Effector CD4-positive, alpha-beta T cell (primary cell): Measurements from ENCODE around the gene ENTPD2.

Source experiments
- DNase-seq: peaks from one replicate; pipeline ENCODE4 v3.0.0-alpha.2; 2020

ENTPD2 gene

DNA sequence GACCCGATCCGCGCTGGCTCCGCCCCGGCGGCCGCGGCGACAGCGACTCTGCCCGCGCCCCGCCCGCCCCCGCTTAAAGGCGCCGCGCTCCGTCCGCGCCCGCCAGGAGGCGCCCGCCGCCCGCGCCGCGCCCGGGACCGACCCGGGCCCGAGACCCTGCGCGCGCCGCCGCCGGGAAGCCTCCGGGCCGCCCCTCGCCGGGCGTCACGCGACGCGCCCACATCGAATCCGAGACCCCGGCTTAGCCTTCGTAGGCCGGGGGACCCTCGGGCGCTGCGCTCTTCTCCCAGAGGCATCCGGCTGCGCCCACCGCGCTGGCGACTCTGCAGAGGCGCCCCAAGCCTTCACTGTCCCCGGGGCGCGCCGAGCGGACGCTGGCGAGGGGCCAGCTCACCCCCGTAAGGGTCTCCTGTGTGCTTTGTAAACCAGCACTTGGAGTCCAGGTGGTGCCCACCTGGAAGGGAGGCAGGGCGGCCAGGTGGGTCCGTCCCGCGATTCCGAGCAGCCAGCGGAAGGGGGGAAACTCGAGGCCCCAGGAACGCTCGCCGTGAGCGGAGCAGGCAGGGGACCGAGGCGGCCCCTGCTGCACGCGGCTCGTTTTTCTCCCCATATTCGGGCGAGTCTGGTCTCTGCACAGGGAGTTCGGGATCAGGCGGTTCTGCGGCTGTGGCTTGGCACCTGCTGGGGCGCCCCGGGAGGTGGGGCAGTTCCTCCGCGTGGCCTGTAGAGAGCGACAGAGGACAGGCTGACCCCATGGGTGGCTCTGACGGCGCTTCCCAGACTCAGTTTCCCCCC is 25.4 kb downstream of the ENTPD2 start:
- DNase-seq = peak; percentile 60

DNA sequence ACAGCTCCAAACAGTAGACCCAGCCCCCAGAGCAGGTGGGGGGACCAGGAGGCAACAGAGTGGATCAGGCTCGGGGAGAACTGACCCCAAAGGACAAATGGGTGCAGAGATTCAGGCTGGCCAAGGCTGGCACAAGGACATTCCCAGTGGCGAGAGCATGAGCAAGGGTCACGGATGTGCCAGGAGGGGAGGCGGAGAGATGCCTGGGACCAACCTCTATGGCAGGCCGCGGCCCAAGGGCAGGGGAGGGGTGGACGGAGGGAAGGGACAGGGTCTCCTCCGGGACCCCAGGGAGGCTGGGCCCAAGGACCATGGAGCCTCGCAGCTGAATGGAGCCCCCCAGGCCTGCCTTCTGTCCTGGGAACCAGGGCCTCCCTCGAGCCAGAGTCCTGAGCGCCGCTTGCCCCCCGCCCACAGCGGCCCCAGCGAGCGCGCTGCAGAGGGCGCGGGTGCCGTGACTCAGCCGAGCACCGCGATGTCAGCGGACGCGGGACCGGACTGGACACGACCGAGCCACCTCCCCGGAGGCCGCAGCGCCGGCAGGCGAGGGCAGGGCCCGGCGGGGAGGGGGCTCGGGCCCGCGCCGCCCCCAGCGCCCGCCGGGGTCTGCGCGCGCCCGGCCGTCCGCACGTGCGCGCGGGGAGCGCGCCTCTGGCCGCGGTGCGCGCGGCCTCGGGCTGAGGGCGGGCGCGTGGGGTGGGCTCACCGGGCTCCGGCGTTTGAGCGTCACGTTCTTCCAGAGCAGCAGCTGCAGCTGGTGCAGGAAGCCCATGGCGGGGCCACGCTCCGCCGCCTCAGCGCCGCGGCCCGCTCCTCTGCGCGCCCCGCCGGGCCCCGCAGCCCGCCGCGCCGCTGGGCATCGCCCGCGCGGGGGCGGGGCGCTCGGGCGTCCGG is 26.2 kb downstream of the ENTPD2 start, which contains the start of gene ABCA2:
Gene ABCA2 (minus strand): TSS at position 869 of the 894 bp plus-strand sequence. CDS start 97 bp downstream, at position 772.
- DNase-seq = no peak

DNA sequence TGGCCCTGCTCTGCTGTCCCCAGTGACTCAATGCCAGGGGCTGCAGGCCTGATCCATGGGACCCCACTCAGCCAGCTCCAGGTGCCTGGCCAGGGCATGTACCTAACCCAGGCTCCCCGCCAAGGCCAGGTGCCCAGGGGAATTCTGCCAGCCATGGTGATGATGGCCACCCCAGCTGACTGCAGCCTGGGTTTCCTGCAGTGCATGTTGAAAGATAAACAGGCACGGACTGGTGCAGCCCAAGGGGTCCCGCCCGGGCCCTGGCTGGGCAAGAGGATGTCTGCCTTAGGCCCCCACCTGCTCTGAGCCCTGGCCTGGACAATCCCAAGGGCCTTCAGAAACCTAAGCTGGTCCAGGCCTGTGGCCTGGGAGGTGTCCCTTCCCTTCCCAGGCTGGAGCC is 27.0 kb downstream of the ENTPD2 start:
- no peak for DNase-seq

DNA sequence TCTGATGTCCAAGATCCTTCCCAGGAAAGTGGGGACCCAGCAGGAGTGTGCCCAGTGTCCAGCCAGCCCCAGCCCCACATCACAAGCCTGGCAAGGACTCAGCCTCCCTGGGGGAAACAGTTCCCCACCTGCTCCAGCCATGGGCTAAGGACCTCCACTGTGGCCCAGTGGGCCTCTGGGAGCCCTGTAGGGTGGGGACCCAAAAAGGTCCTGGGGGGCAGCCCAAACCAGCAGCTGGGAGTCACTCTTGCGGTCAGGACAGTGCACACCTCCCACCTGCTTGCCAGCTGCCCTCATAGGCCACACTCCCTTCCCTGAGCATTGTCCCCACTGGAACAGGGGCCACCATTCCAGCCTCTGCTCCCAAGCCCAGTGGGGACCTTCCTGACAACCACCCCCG is 27.5 kb downstream of the ENTPD2 start:
- no peak for DNase-seq

DNA sequence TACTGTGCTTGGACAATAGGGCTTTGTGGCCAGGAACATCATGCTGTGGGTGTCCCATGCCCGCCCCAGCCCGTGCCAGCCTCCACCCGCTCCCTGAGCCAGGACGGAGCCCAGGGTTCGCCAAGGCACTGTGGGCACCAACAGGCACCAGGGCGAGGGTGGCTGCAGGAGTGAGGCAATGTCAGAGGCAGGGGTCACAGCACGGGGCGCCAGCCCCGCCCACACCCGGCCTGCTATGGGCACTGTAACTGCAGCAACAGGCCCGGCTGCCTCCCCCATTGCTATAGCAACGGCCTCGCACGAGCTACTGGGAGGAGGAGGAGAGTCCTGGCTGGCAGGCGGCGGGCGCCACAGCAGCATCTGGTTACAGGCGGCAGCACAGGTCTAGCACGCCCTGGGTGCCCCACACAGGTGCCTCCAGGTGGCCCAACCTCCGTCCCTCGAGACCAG is 28.3 kb downstream of the ENTPD2 start:
- no peak for DNase-seq

DNA sequence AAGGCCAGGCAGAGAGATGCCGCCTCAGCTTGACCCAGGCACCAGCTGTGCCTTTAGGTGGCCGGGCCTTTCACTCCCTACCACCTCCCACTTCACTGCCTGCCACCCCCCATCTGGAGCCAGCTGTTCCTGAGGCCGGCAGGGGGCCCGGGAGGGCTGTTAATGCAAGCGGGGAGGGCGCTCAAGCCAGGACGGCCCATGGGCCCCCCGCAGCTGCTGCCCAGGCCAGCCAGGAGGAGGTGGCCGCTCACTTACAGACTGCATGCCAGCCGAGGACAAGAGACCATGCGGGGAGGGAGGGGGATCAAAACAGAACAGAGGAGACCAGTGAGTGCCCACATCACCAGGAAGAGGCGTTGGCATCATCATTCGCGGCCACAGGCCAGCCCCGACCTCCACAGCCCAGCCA is 30.3 kb downstream of the ENTPD2 start:
- no peak for DNase-seq

DNA sequence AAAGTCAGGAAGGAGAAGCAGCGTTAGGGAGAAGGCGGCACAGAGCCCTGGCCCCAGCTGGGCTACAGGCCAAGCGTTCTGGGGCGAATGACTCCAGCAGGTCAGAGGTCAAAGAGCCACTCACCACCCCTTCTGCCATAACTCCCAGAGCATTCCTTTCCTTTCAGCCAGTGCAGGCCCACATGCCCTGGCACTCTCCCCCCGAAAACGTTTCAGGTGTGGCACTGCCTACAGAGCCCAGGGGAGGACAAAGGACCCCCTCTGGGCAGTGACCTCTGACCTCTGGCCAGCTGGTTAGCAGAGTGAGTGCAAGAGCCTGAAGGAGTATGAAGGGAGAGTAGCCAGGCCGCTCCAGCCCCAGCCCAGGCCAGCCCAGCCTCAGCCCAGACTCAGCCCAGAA is 30.7 kb downstream of the ENTPD2 start:
- DNase-seq = no peak

DNA sequence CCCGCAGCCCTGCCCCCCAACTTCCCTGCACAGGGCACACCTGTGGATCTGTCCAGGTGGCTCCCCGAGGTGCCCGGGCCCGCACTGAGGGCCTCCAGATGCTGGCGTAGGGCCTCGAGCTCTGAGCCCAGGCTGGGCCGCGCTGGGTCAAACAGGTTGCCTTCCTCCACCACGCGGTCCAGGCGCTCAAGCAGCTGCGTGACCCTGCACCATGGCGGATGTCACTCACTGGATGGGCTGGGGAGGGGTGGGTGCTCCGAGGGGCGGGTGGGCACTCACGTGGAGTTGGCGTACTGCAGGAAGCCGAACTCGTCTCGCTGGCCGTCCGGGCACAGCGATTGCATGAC is 31.2 kb downstream of the ENTPD2 start:
- no peak for DNase-seq

DNA sequence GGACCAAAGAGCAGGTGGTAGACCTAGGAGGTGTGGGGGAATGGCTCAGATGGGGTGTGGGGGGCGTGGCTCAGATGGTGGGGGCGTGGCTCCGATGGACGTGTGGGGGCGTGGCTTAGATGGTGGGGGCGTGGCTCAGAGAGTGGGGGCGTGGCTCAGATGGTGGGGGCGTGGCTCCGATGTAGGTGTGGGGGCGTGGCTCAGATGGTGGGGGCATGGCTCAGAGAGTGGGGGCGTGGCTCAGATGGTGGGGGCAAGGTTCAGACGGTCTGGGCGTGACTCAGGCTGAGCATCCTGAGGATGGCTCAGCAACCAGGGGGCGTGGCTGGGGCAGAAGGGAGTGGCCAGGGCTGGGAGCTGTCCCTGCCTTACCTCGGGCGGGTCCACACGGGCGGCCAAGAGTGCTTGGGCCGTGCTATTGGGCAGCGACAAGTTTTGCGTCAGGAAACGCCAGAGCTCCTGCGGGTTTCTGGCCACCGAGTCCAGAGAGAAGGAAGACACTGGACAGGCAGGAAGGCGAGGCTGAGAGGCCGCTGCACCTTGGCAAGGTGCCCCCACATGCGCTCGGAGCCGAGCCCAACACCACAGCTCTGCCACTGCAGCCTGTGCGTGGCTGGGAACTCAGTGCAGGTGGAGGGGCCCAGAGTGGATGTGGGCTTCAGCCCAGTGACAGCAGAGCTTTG is 31.7 kb downstream of the ENTPD2 start:
- DNase-seq = peak; percentile 55

DNA sequence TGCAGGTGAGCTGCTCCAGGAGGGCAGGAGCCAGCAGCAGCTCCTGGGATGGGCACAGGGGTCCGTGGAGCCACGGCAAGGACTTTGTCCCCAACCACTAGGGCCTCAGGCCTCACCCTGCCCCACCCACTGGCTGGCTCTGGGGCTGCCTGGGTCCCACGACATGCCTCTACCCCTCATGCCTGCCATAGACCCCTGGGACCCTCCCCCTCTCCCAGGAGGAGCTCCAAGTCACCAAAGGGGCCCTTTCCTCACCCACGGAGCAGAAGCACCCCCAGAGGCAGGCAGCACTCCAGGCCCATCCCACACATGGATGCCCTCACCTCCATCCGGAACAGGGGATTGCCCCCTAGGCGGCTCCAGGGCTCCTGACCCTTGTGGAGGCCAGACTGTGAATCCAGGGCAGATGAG is 32.3 kb downstream of the ENTPD2 start:
- DNase-seq = no peak

DNA sequence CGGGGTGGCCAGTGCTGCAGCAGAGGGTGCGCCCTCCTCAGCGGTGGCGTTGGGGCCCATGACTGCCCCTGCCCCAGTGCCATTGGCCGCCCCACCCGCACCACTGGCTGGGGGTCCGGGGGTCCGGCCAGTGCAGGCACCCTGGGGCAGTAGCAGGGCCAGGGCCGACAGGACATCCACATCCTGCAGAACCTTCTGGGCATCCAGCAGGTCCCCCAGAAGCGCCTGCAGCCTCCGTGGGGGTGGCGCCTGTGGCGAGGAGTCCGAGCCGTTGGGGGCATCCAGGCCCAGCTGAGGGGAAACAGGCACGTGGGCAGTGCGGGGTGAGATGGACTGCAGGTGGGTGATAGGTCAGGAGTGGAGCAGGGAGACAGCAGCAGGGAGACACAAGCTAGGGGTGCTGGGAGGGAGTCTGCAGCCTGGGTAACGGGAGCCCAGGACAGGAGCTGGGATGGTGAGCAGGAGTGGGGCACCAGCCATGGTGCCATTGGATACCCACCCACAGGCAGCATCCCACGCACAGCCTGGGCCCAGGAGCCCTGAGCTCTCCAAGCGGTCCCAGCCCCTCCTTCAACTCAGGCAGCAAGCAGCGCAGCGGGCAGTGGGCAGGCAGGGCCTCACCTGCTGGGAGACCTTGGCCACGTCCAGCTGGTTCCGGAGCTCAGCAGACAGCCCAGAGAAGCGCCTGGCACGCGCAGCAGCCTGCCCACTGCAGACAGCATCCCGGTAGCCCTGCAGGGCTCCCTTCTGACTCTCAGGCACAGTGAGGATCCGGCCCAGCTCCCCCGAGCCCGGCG is 32.9 kb downstream of the ENTPD2 start:
- DNase-seq = no peak

DNA sequence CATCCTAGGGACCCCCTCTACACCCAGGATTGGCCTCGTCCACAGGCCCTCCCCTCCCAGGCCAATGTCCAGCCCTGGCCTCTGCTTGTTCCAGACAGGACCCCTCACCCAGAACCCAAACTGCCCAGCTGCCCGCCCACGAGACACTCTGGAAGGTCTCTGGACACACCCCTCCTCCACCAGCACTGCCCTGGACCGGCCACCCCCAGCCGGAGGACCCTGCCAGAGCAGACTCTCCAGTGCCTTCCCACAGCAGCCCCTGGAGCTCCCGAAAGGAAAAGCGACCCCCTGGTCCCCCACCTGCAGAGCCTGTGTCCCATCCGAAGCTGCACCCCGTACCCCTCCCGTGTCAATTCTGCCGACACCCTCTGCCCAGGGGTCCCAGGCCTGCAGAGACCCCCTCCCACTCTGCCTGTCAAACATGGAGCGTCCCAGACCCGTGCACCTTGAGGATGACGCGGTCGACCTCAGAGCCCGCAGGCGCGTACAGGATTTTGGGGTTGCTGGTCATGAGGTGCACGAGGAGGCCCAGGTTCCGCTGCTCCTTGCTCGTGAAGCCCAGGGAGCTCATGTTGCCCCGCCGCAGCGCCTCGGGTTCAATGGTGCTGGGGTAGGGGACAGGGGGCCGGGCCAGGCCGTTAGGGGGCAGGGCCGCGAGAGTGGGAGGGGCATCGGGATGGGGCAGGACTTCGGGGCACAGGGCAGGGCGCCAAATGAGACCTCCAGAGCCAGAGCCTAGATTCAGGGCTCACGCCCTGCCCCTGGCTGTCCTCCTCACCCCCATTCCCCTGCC is 33.8 kb downstream of the ENTPD2 start:
- DNase-seq = no peak

DNA sequence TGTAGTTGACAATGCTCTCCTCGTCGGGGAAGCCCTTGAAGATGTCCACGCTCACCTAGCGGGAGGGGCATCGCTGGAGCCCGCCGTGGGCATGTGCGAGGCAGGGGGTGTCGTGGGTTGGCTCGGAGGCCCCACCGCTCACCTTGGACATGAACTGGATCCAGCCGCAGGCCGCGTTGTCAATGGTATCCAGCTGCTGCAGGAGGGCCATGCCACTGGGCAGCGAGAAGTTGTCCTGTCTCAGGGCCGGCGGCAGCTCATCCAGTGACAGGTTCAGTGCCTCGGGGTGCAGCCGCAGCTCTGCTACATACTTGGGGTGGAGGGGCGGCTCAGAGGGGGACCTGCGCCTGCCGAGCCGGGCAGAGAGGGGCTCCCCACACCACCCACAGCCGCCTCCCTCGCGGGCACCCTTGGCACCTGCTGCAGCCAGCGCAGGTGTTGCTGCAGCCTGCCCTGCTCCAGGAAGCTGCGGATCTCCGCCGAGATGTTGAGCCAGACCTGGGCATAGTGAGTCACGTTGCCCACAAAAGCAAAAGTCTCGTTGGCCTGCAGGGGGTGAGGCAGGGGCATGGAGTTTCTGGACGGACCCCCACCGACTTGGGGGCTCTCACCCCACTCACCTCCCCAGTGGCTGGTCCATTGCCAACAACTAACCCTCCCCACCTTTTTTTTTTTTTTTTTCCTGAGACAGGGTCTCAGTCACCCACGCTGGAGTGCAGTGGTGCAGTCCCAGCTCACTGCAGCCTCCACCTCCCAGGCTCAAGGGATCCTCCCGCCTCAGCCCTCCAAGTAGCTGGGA is 34.9 kb downstream of the ENTPD2 start:
- DNase-seq = no peak

DNA sequence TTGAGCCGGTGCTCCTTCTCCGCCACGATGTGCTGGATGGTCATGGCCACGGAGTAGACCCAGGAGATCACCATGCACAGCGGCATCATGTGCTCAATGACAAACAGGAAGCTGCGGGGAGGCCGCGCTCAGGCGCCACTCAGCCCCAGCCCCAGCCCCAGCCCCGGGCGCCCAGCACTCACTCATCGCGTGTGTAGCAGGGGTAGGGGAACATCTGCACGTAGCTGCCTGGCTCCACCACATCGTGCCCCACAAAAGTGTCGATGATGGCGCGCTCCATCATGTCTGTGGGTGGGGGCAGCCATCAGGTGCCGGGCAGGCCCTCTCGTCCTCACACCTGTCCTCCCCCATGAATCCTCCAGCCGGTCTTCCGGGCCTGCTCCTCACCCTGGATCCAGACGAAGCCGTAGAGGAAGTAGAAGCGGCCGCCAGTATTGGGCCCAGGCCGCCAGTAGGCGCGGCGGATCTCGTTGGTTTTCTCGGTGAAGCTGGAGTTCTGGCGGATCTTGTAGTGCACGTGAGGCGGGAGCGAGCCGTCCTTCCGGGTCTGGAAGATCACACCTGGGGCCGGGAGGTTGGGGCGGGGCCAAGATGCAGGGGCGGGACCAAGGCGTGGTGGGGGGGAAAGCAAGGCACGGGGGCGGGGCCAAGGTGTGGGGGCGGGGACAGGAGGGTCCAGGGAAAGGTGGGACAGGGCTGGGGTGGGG is 35.9 kb downstream of the ENTPD2 start:
- no peak for DNase-seq

DNA sequence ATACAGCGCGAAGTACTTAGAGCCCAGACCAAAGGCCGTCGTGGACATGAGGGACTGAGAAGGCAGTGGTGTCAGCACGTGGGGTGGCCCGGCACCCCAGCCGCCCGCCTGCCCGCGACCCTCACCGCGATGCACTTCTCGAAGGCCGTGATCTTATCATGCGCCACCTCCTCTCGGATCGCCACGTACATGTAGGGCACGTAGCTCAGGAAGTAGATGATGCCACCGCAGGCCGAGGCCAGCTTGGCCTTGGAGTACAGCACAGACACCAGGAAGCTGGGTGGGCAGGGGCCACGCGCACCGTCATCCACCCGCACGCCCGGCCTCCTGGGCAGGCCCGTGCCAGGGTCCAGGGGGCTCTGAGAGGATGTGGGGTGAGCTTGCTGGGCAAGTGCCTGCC is 36.8 kb downstream of the ENTPD2 start:
- no peak for DNase-seq

DNA sequence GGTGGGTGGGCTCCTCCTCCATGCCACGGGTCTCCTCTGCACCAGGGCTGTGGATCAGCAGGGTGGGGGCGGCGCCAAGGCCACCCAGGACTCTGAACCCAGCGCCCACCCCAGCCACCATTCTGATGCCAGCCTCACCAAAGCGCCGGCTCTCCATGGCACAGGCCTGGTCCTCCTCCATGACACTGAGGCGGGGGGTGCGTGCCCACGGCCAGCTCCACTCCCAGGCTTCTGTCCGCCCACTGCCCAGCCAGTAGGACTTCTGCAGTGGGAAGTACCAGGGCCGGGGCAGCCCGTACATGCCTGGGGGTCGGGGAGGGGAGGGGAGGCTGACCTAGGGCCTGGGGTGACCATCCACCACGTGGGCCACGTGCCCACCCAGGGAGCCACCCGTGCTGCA is 37.4 kb downstream of the ENTPD2 start:
- no peak for DNase-seq

DNA sequence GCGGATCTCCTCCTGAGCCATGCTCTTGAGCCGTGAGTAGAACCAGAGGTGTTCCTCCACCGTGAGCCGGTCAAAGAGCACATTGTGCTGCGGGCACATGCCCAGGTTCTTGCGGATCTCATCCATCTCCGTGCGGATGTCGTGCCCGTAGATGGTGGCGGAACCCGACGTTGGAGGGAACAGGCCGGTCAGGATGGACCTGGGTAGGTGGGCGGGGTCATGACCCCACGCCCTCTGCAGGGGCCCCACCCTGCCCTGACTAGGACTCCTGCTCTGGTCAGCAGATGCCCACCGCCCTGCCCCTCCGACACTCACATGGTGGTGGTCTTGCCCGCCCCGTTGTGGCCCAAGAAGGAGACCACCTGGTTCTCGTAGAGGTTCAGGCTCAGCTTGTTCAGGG is 37.9 kb downstream of the ENTPD2 start:
- no peak for DNase-seq

DNA sequence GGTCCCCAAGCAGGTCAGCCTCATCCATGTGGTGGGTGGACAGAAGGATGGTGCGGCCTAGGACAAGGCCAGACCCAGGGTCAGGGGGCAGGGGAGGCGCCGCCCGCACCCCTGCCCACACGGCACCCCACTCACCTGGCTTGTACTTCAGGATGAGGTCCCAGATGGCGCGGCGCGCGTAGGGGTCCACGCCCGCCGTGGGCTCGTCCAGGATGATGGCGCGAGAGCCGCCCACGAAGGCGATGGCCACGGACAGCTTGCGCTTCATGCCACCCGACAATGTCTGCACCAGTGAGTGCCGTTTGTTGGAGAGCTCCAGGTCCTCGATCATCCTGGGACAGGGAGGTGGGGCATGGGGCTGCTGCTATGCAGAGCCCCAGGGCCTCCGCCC is 38.3 kb downstream of the ENTPD2 start:
- no peak for DNase-seq

DNA sequence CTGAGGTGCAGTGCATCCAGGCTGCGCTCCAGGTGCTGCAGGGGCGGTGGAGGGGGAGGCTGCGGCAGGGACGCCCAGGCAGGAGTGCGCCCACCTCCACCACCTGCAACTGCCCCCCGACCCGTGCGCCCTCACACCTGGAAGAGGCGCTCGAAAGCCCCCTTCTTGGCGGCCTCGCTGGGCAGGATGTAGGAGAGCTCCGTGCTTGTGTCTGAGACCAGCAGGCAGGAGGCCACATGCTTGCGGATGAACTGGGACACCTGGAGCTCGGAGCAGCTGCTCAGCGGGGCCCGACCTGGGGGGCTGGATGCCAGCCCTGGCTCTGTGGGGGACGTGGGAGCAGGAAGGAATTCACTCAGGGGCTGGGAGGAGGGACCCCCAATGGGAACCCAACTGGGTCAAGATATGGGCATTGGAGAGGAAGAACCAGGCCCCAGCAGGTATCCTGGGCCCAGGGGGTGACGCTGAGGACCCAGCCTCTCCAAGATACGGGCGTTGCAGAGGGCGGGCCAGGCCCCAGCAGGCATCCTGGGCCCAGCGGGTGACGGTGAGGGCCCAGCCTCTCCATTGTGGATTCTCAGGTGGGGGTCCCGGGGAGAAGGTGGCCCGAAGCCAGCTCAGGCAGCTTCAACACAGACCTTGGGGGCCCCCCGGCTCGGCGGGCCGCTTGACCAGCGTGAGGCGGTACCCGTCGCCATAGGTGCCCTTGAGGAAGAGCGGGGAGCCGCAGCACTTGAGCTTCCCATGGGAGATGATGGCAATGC is 38.9 kb downstream of the ENTPD2 start:
- DNase-seq = no peak
